Neural cell (in vitro differentiated cells): ENCODE data around the gene GASK1A. TPM values are rescaled to one million over a fixed set of nuclear protein-coding genes. Genes with fewer than 3 reads are reported as not detected.

ENCODE experiments used
- H2AFZ ChIP-seq: fragments of 200-600, 300-800 bp; sonication (generic), shearing (Covaris generic); 2 replicates; pipeline ENCODE4 v1.6.0; 2014; ENCODE audit warnings: low read depth, mild to moderate bottlenecking, antibody characterized with exemption, low read length, moderate library complexity
- H3F3A ChIP-seq: fragments of 200-600 bp; shearing (Covaris generic); 2 replicates; pipeline ENCODE4 v1.6.1; 2016; ENCODE audit warnings: mild to moderate bottlenecking, moderate library complexity, mixed read lengths, antibody characterized with exemption, low read length; ENCODE audit not compliant: insufficient read depth, poor library complexity, severe bottlenecking
- H3K27ac ChIP-seq: fragments of 200-600, 300-800 bp; sonication (generic), shearing (Covaris generic); 2 replicates; pipeline ENCODE4 v1.5.1; 2014; ENCODE audit warnings: mild to moderate bottlenecking, low read length, moderate library complexity
- H3K27me3 ChIP-seq: fragments of 300-800, 200-600 bp; sonication (generic), shearing (Covaris generic); 2 replicates; pipeline ENCODE4 v1.6.0; 2014; ENCODE audit warnings: mild to moderate bottlenecking, low read depth, low read length, moderate library complexity; ENCODE audit not compliant: insufficient read depth
- H3K36me3 ChIP-seq: fragments of 300-800, 200-600 bp; sonication (generic), shearing (Covaris generic); 2 replicates; pipeline ENCODE4 v1.5.1; 2014; ENCODE audit warnings: mild to moderate bottlenecking, antibody characterized with exemption, low read length, moderate library complexity; ENCODE audit not compliant: insufficient read depth
- H3K4me2 ChIP-seq: fragments of 300-800, 200-600 bp; sonication (generic), shearing (Covaris generic); 2 replicates; pipeline ENCODE4 v1.6.0; 2014; ENCODE audit warnings: mild to moderate bottlenecking, low read length
- H3K4me3 ChIP-seq: fragments of 300-800, 200-600 bp; sonication (generic), shearing (Covaris generic); 2 replicates; pipeline ENCODE4 v1.5.1; 2014; ENCODE audit warnings: mild to moderate bottlenecking, low read length, moderate library complexity
- H3K79me2 ChIP-seq: fragments of 200-600 bp; shearing (Covaris generic); replicated peaks from 2 replicates; pipeline ENCODE4 v1.6.0; 2014; ENCODE audit warnings: mild to moderate bottlenecking, low read length, moderate library complexity; ENCODE audit not compliant: insufficient read depth
- H3K9ac ChIP-seq: fragments of 300-800, 200-600 bp; sonication (generic), shearing (Covaris generic); 2 replicates; pipeline ENCODE4 v1.6.1; 2016; ENCODE audit warnings: mild to moderate bottlenecking, low read length, mixed read lengths
- H3K9me2 ChIP-seq: fragments of 200-600 bp; shearing (Covaris generic); 2 replicates; pipeline ENCODE4 v1.6.1; 2016; ENCODE audit warnings: mild to moderate bottlenecking, low read length, mixed read lengths; ENCODE audit not compliant: insufficient read depth
- H3K9me3 ChIP-seq: fragments of 200-600, 300-800 bp; sonication (generic), shearing (Covaris generic); 2 replicates; pipeline ENCODE4 v1.6.1; 2016; ENCODE audit warnings: mild to moderate bottlenecking, mixed run types, low read length, moderate library complexity, mixed read lengths
- H4K20me1 ChIP-seq: fragments of 200-600 bp; shearing (Covaris generic); 2 replicates; pipeline ENCODE4 v1.6.1; 2016; ENCODE audit warnings: mild to moderate bottlenecking, mixed run types; ENCODE audit not compliant: insufficient read depth
- EP300 ChIP-seq: fragments of 450-650 bp; conservative IDR thresholded peaks from 2 replicates; pipeline ENCODE4 v1.6.1; 2014; ENCODE audit warnings: antibody characterized with exemption, mild to moderate bottlenecking, moderate library complexity; ENCODE audit not compliant: poor library complexity, severe bottlenecking
- EZH2 ChIP-seq: fragments of 200-600, 300-800 bp; shearing (Covaris generic), sonication (generic); IDR thresholded peaks from 2 replicates; pipeline ENCODE4 v1.6.1; 2014; ENCODE audit warnings: antibody characterized with exemption, low read length, borderline replicate concordance, mild to moderate bottlenecking; ENCODE audit not compliant: insufficient read depth, poor library complexity, severe bottlenecking
- MXI1 ChIP-seq: fragments of 450-650 bp; conservative IDR thresholded peaks from 2 replicates; pipeline ENCODE4 v1.6.1; 2014; ENCODE audit warnings: antibody characterized with exemption, mild to moderate bottlenecking; ENCODE audit not compliant: poor library complexity, severe bottlenecking
- POLR2AphosphoS5 ChIP-seq: IDR thresholded peaks from 2 replicates; pipeline ENCODE4 v1.6.1; 2012
- RAD21 ChIP-seq: fragments of 450-650 bp; conservative IDR thresholded peaks from 2 replicates; pipeline ENCODE4 v1.6.1; 2014; ENCODE audit warnings: antibody characterized with exemption, mild to moderate bottlenecking, moderate library complexity
- SMC3 ChIP-seq: fragments of 450-650 bp; conservative IDR thresholded peaks from 2 replicates; pipeline ENCODE4 v1.6.1; 2014; ENCODE audit warnings: antibody characterized with exemption, mild to moderate bottlenecking, moderate library complexity; ENCODE audit not compliant: poor library complexity
- TAF1 ChIP-seq: IDR thresholded peaks from 2 replicates; pipeline ENCODE4 v1.6.1; 2012; ENCODE audit warnings: low read depth
- polyA plus RNA-seq: library from polyadenylated mRNA; depleted of rRNA; stranded (reverse); fragments of >200 nt; gene quantifications from 2 replicates; pipeline ENCODE4 v1.2.3, GENCODE V29; 2014
- TF ChIP-seq, protein P1 (sequence below): fragments of 450-650 bp; IDR thresholded peaks from 2 replicates; pipeline ENCODE4 v1.5.1; 2014; ENCODE audit warnings: antibody characterized with exemption, mild to moderate bottlenecking, moderate library complexity; ENCODE audit not compliant: poor library complexity, severe bottlenecking
- TF ChIP-seq, protein P2 (sequence below): IDR thresholded peaks from 2 replicates; pipeline ENCODE4 v1.6.1; 2012; ENCODE audit warnings: borderline replicate concordance

GASK1A gene
- polyA plus RNA-seq, 1 donor from 2014 or later = not detected

DNA sequence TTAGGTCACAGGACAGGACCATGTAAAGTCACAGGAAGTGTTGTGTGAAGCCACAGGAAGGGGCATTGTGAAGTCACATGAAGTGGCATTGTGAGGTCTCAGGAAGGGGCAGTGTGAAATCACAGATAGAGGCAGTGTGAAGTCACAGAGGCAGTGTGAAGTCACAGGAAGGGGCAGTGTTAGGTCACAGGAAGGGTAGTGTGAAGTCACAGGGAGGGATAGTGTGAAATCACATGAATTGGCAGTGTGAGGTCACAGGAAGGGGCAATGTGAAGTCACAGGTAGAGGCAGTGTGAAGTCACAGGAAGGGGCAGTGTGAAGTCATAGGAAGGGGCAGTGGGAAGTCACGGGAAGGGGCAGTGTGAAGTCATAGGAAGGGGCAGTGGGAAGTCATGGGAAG is 37.9 kb downstream of the GASK1A start:
- no peak overlapping the region for H2AFZ ChIP-seq
- TF ChIP-seq, protein P1, sequence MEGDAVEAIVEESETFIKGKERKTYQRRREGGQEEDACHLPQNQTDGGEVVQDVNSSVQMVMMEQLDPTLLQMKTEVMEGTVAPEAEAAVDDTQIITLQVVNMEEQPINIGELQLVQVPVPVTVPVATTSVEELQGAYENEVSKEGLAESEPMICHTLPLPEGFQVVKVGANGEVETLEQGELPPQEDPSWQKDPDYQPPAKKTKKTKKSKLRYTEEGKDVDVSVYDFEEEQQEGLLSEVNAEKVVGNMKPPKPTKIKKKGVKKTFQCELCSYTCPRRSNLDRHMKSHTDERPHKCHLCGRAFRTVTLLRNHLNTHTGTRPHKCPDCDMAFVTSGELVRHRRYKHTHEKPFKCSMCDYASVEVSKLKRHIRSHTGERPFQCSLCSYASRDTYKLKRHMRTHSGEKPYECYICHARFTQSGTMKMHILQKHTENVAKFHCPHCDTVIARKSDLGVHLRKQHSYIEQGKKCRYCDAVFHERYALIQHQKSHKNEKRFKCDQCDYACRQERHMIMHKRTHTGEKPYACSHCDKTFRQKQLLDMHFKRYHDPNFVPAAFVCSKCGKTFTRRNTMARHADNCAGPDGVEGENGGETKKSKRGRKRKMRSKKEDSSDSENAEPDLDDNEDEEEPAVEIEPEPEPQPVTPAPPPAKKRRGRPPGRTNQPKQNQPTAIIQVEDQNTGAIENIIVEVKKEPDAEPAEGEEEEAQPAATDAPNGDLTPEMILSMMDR = no peak
- TF ChIP-seq EP300 (no peak), TAF1 (no peak), SMC3 (no peak), MXI1 (no peak), POLR2AphosphoS5 (no peak), RAD21 (no peak), EZH2 (no peak)
- H3K27me3 ChIP-seq = no peaks in the 10 kb centered on the region
- no peak overlapping the region for H3K4me2 ChIP-seq
- H3K9ac ChIP-seq = no peak overlapping the region
- no peaks in the 10 kb centered on the region for H3K36me3 ChIP-seq
- no peaks in the 10 kb centered on the region for H3K9me2 ChIP-seq
- no peaks in the 10 kb centered on the region for H3F3A ChIP-seq
- H4K20me1 ChIP-seq = no peaks in the 10 kb centered on the region
- H3K27ac ChIP-seq = no peak overlapping the region
- H3K9me3 ChIP-seq = no peaks in the 10 kb centered on the region
- no peak overlapping the region for H3K4me3 ChIP-seq
- H3K79me2 ChIP-seq = no peaks in the 10 kb centered on the region

DNA sequence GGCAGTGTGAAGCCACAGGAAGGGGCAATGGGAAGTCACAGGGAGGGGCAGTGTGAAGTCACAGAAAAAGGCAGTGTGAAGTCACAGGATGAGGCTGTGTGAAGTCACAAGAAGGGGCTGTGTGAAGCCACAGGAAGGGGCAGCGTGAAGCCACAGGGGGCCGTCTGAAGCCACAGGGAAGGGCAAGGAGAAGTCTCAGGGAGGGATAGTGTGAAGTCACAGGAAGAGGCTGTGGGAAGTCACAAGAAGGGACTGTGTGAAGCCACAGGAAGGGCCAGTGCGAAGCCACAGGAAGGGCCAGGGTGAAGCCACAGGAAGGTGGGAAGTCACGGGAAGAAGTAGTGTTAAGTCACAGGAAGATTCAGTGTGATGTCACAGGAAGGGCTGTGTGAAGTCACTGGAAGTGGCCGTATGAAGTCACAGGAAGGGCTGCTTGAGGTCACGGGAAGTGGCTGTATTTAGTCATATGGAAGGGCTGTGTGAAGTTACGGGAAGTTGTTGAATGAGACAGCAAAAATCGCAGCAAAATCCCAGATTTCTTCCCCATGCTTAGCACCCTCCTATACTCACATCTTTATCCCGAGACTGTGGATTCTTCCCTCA is 38.6 kb downstream of the GASK1A start:
- no peak overlapping the region for H3K27ac ChIP-seq
- no peaks in the 10 kb centered on the region for H3F3A ChIP-seq
- no peaks in the 10 kb centered on the region for H3K36me3 ChIP-seq
- H3K9me2 ChIP-seq = no peaks in the 10 kb centered on the region
- TF ChIP-seq EZH2 (no peak), EP300 (no peak), SMC3 (no peak), POLR2AphosphoS5 (no peak), TAF1 (no peak), MXI1 (no peak), RAD21 (no peak)
- TF ChIP-seq, protein P1 = no peak
- TF ChIP-seq, protein P2, sequence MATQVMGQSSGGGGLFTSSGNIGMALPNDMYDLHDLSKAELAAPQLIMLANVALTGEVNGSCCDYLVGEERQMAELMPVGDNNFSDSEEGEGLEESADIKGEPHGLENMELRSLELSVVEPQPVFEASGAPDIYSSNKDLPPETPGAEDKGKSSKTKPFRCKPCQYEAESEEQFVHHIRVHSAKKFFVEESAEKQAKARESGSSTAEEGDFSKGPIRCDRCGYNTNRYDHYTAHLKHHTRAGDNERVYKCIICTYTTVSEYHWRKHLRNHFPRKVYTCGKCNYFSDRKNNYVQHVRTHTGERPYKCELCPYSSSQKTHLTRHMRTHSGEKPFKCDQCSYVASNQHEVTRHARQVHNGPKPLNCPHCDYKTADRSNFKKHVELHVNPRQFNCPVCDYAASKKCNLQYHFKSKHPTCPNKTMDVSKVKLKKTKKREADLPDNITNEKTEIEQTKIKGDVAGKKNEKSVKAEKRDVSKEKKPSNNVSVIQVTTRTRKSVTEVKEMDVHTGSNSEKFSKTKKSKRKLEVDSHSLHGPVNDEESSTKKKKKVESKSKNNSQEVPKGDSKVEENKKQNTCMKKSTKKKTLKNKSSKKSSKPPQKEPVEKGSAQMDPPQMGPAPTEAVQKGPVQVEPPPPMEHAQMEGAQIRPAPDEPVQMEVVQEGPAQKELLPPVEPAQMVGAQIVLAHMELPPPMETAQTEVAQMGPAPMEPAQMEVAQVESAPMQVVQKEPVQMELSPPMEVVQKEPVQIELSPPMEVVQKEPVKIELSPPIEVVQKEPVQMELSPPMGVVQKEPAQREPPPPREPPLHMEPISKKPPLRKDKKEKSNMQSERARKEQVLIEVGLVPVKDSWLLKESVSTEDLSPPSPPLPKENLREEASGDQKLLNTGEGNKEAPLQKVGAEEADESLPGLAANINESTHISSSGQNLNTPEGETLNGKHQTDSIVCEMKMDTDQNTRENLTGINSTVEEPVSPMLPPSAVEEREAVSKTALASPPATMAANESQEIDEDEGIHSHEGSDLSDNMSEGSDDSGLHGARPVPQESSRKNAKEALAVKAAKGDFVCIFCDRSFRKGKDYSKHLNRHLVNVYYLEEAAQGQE = no peak
- H2AFZ ChIP-seq = no peak overlapping the region
- H3K27me3 ChIP-seq = no peaks in the 10 kb centered on the region
- H3K79me2 ChIP-seq = no peaks in the 10 kb centered on the region
- no peak overlapping the region for H3K4me3 ChIP-seq
- H3K9me3 ChIP-seq = no peaks in the 10 kb centered on the region
- H4K20me1 ChIP-seq = no peaks in the 10 kb centered on the region
- H3K4me2 ChIP-seq = no peak overlapping the region
- H3K9ac ChIP-seq = no peak overlapping the region
